Activated CD8-positive, alpha-beta T cell treated with anti-CD3 and anti-CD28 coated beads, Interleukin-2, amount 10 ng/mL, durations not matched to agents 7 days and 5 days (primary cell): ENCODE results near the gene CHRND. TPM values are rescaled to one million over a fixed set of nuclear protein-coding genes. Genes with fewer than 3 reads are reported as not detected.

Experiments
- ATAC-seq: fragments of 150-1000 bp; cut with Tn5 transposase; one replicate; pipeline ENCODE4 v1.10.0; 2021; ENCODE audit warnings: moderate library complexity
- CTCF ChIA-PET: fragments of 350-600 bp; sonication (Branson Sonifier 250); formaldehyde crosslinking; loops from one replicate; lab custom pipeline; 2021; ENCODE audit warnings: antibody characterized with exemption; lab: Charles Lee
- POLR2A ChIA-PET: fragments of 350-600 bp; sonication (Branson Sonifier 250); formaldehyde crosslinking; loops from one replicate; lab custom pipeline; 2021; ENCODE audit warnings: antibody characterized with exemption; lab: Charles Lee
- DNase-seq: peaks from one replicate; pipeline ENCODE4 v3.0.0-alpha.2; 2020
- H3K27ac Mint-ChIP-seq: one replicate; pipeline ENCODE4 v1.8.0; 2021; ENCODE audit warnings: mild to moderate bottlenecking, mixed read lengths
- H3K27me3 Mint-ChIP-seq: one replicate; pipeline ENCODE4 v1.8.0; 2021; ENCODE audit warnings: low read depth, mixed read lengths
- H3K36me3 Mint-ChIP-seq: one replicate; pipeline ENCODE4 v1.8.0; 2021; ENCODE audit warnings: low read depth, mixed read lengths
- H3K4me1 Mint-ChIP-seq: one replicate; pipeline ENCODE4 v1.8.0; 2021; ENCODE audit warnings: low read depth, mixed read lengths
- H3K4me3 Mint-ChIP-seq: one replicate; pipeline ENCODE4 v1.8.0; 2021; ENCODE audit warnings: mild to moderate bottlenecking, mixed read lengths
- H3K9me3 Mint-ChIP-seq: one replicate; pipeline ENCODE4 v1.8.0; 2022; ENCODE audit warnings: mixed read lengths; ENCODE audit not compliant: insufficient read depth
- total RNA-seq, 2 experiments: library from RNA; stranded (reverse); gene quantifications; one replicate each; pipeline ENCODE4 v1.2.3, GENCODE V29; 2021

CHRND gene
- not detected for total RNA-seq

DNA sequence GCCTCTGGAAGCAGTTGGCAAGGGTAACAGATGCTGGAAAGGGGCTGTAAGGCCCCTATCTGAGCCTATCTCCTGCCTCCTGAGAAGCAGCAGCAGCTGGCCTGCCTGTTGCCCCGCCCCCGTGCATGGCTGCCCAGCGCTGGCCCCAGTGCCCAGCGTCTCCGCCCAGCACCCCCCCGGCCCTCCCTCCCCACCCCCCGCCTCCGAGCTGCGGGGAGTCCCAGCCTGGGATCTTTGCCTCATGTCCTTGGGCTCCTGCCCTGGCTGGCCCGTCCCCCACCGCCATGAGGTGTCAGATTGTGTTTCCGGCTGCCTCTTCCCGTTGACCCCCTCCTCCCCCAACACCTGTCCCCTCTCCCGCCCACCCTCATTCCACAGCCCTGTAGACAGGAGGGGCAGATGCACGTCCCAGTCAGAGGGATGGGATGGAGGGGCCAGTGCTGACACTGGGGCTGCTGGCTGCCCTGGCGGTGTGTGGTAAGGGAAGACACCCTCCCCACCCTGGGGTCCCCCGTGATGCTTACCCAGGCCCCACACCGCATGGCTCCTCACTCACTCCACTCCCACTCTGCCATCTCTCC, at the start of gene CHRND:
Gene CHRND, plus strand, starts transcription at position 370 of the 581 bp plus-strand sequence. Its CDS starts 56 bp downstream, at position 426.
- Mint-ChIP-seq H3K4me1 (peaks cover 21% of the 10 kb centered on the region), H3K27ac (no peak within 1 kb of the TSS), H3K9me3 (no peaks in the 10 kb centered on the region), H3K36me3 (no peaks in the 10 kb centered on the region), H3K4me3 (no peak within 1 kb of the TSS), H3K27me3 (peaks cover 37% of the 10 kb centered on the region)
- ChIA-PET POLR2A (no interaction called here), CTCF (no interaction called here)
- DNase-seq (no peak), ATAC-seq (no peak)

- Mint-ChIP-seq H3K27ac (no peak overlapping the region), H3K9me3 (no peaks in the 10 kb centered on the region), H3K4me1 (no peaks in the 10 kb centered on the region), H3K36me3 (no peaks in the 10 kb centered on the region), H3K4me3 (no peak overlapping the region), H3K27me3 (peaks cover 11% of the 10 kb centered on the region)
- CTCF ChIA-PET = interaction anchor here (1.2 kb wide), 1 partner anchor 30 kb away, joined by 3 read pairs; no protein-coding TSS in a partner anchor
- ATAC-seq (no peak), DNase-seq (no peak)
- POLR2A ChIA-PET = no interaction called here
Observed at GRCh38 chr2:232476791-232477190, 49.2 kb upstream of the CHRND start.

DNA sequence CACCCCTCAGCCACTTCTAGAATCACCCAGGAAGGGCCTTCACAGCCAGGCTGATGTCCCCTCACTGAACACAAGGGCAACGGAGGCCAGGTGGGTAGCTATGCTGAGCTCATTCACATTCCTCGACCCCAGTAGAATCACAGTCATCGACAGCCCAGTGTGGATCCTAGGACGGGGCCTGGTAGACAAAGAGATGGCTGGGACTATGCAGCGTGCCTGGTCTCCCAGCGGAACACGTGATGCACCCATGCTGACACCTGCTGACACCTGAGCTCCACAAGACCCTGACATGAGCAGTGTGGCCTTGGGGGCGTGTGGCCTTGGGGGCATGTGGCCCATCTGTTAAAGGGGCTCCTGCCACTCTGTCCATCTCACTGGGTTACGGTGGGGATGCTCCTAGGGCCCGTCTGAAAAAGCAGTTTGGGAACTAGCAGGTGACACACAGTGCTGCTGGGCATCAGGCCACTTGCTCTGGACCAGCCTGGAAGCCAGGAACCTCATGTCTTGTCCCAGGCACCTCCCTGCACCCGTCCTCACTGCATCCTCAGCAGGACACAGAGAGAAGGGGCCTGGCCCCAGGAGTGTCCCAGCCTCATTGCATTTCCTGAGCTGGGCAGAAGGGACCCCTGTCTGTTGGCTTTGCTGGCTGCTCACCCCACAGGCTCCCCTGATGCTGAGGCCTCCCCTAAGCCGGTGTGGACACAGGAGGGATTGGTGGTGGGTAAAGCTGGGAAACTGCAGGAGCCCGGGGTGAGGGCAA, 48.0 kb upstream of the CHRND start:
- no peak overlapping the region for H3K4me3 Mint-ChIP-seq
- H3K36me3 Mint-ChIP-seq = no peaks in the 10 kb centered on the region
- H3K4me1 Mint-ChIP-seq = no peaks in the 10 kb centered on the region
- POLR2A ChIA-PET = no interaction called here
- ATAC-seq (no peak), DNase-seq (no peak)
- H3K27ac Mint-ChIP-seq = no peak overlapping the region
- H3K27me3 Mint-ChIP-seq = peaks cover 3% of the 10 kb centered on the region
- CTCF ChIA-PET = interaction anchor here (1.2 kb wide), 1 partner anchor 31 kb away, joined by 3 read pairs; no protein-coding TSS in a partner anchor
- H3K9me3 Mint-ChIP-seq = no peaks in the 10 kb centered on the region

DNA sequence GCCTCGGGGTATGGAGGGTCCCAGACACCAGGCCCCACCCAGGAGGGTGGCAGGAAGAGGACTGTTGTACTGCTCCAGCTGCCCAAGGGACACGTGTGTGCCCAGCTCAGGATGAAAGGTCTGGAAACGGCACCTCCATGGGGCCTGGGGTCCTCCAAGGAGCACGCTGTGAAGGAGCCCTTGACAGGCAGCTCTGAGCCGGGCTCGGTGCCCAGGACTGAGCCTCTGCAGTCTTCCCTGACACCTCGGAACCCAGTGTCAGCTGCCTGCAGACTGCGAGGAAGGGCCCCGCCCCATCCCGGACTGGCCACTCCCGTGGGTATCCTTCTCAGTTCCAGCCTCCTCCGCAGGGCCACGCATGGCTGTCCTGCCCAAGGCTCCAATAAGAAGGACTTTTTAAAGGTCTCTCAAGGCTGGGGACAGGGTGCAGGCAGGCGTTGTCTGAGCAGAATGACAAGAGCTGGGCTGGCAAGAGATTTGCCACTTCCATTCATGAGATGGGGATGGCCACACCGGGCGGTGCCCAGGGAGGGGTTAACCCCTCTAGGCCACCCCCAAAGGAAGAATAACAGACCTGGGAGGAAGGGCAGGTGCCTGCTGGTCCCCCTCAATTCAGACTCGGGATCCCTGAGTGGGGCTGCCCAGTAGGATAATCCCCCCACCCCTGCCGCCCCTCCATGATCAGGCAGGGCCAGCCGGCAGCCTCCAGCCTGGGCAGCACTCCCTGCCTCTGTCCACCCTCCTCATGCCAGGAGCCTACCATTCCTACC, 47.2 kb upstream of the CHRND start:
- no peaks in the 10 kb centered on the region for H3K36me3 Mint-ChIP-seq
- DNase-seq (no peak), ATAC-seq (no peak)
- no peaks in the 10 kb centered on the region for H3K27me3 Mint-ChIP-seq
- POLR2A ChIA-PET = no interaction called here
- H3K27ac Mint-ChIP-seq = no peak overlapping the region
- no peak overlapping the region for H3K4me3 Mint-ChIP-seq
- H3K4me1 Mint-ChIP-seq = no peaks in the 10 kb centered on the region
- H3K9me3 Mint-ChIP-seq = no peaks in the 10 kb centered on the region
- CTCF ChIA-PET = no interaction called here

DNA sequence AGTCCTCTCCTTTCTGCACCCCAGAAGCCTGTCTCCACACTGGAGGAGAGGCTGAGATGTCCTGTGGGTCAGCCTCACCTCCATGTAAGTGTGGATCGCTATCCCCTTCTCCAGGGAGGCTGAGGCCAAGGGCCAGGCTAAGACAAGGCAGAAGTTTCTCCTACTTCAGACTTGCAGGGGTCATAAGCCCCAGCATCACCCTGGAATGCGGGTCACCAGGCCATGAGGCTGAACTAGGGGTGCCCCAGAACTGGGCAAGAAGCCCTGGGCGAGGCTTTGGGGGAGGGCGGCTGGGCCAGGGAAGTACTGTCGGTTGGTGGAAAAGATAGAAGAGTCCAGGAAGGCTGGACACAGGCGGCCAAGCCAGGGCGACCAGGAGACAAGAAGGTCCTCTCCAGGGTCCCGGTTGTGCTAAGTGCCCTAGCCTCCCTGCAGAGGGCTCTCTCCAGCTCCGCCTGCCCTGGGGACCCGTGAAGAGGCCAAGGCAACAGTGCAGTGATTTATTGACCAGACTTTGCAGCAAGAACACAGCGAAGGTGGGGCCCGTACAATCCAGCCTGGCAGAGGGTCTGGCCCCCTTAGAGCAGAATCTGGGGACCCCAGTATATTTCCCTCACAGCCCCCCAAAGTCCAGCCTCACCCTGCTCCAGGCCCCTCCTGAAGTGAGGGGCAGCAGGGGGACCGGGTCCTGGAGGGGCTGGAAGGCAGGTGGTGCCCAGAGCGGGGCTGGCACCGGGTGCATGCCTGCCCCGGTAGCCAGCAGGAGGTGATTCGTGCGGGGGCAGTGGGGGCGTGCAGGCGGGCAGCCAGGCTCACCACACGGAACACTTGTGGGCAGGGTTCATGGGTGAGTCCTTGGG, 46.4 kb upstream of the CHRND start:
- Mint-ChIP-seq H3K36me3 (no peaks in the 10 kb centered on the region), H3K4me1 (no peaks in the 10 kb centered on the region), H3K27ac (no peak overlapping the region), H3K4me3 (no peak overlapping the region), H3K9me3 (no peaks in the 10 kb centered on the region), H3K27me3 (peaks cover 5% of the 10 kb centered on the region)
- POLR2A ChIA-PET = no interaction called here
- CTCF ChIA-PET = no interaction called here
- DNase-seq (no peak), ATAC-seq (no peak)

DNA sequence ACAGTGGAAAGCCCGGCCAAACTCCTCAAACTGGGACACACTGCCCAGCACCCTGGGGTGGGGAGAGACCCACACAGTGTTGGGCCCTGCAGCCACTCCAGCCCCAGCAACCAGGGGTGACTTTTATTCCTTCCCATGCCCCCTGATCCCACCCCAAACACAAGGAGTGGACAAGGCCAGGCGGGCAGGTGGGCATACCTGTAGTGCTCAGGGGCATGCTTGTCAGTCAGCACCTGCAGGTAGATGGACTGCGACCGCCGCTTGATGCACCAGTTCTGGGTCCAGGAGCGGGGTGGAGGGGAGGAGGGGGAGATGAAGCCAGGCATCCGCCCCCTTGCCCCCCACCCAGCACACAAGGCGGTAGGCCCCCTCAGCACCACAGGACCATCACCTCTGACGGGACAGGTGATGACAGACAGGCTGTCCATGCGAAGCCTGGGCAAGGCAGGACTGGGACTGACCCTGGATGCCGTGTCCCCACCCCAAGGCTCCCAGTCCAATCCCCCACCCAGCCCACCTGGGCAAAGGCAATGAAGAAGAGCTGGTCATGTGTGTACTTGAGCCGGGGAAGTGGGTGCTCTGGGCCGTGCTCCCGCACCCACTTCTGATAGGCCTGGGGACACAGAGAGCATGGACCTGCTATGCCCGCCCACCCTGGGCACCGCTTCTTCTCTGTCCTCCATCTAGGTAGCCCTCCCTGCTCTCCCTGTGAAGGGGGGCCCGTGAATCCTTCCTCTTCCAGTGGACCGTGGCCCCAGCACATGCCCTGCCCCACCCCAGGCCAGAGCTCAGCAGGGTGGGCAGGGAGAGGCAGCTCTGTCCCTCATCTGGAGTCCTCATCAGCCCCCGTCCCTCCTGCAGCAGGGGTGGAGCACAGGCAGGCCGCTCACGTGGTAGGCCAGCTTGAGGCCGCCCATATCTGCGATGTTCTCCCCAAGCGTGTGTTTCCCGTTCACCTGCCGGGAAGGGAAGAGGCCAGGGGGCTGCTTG, 45.5 kb upstream of the CHRND start:
- ChIA-PET CTCF (no interaction called here), POLR2A (no interaction called here)
- no peak for DNase-seq
- Mint-ChIP-seq H3K27ac (no peak overlapping the region), H3K9me3 (no peaks in the 10 kb centered on the region), H3K36me3 (no peaks in the 10 kb centered on the region), H3K27me3 (peaks cover 15% of the 10 kb centered on the region), H3K4me1 (peaks cover 5% of the 10 kb centered on the region), H3K4me3 (no peak overlapping the region)
- ATAC-seq = no peak

- CTCF ChIA-PET = no interaction called here
- H3K27me3 Mint-ChIP-seq = peaks cover 15% of the 10 kb centered on the region
- peaks cover 5% of the 10 kb centered on the region for H3K4me1 Mint-ChIP-seq
- no peak overlapping the region for H3K27ac Mint-ChIP-seq
- H3K36me3 Mint-ChIP-seq = no peaks in the 10 kb centered on the region
- DNase-seq = no peak
- no peak overlapping the region for H3K4me3 Mint-ChIP-seq
- no peak for ATAC-seq
- no peaks in the 10 kb centered on the region for H3K9me3 Mint-ChIP-seq
- POLR2A ChIA-PET = no interaction called here
Observed at GRCh38 chr2:232481322-232482140, 44.4 kb upstream of the CHRND start.

DNA sequence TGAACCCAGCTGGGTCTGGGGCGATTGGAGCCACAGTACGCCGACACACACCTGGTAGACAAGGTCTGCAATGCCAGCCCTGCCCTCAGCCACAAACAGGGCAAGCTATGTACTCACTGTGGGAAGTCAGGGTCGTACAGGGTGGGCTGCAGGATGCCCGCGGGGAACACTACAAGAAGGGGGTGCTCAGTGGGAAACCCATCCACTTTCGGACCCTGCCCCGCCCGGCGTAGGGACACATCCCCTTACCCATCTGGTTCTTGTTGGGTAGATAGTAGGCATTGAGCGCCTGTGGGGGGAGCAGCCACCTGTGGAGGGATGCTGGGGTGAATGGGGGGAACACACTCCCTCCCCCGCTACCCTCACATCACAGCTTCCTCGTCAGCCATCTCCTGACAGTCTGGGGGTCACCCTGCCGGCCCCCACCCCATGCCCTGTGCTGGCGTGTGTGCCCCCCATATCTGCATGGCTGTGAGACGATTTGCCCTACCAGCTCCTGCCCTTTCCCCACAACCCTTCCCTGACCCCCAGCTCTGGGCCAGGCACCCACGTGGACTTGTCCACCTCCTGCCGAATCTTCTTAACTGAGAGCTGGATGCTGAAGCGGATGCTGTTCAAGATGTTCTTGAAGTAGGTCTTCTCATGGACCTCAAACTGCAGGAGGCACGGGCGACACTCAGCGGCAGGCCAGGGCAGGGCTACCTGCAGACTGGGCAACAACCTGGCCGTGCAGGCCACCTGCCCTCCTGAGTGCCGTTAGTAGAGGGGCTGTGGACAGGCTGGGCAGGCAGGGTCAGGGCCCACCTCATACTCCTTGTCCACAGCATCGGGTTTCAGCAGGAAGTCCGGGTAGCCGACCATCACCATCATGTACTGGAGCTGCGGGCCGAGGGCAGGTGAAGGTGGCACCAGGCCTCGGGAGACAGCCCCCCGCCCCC, 43.4 kb upstream of the CHRND start:
- no peak for ATAC-seq
- H3K27ac Mint-ChIP-seq = no peak overlapping the region
- H3K4me3 Mint-ChIP-seq = no peak overlapping the region
- H3K4me1 Mint-ChIP-seq = peaks cover 5% of the 10 kb centered on the region
- ChIA-PET POLR2A (no interaction called here), CTCF (no interaction called here)
- DNase-seq = no peak
- H3K36me3 Mint-ChIP-seq = no peaks in the 10 kb centered on the region
- H3K9me3 Mint-ChIP-seq = no peaks in the 10 kb centered on the region
- peaks cover 20% of the 10 kb centered on the region for H3K27me3 Mint-ChIP-seq

GRCh38 chr2:232483311-232483922, 42.5 kb upstream of the CHRND start:
- H3K4me1 Mint-ChIP-seq = peaks cover 5% of the 10 kb centered on the region
- no peak overlapping the region for H3K4me3 Mint-ChIP-seq
- H3K36me3 Mint-ChIP-seq = no peaks in the 10 kb centered on the region
- POLR2A ChIA-PET = no interaction called here
- no peak for DNase-seq
- CTCF ChIA-PET = no interaction called here
- H3K27me3 Mint-ChIP-seq = peaks cover 25% of the 10 kb centered on the region
- ATAC-seq = no peak
- H3K27ac Mint-ChIP-seq = no peak overlapping the region
- H3K9me3 Mint-ChIP-seq = no peaks in the 10 kb centered on the region
